Ascending aorta (tissue), 2 donors: ENCODE data around the gene LRRC52. TPM values are rescaled to one million over a fixed set of nuclear protein-coding genes. Genes with fewer than 3 reads are reported as not detected.

Experiments used
- DNase-seq, 2 donors: peaks; one replicate each; pipeline ENCODE4 v3.0.0-alpha.2; 2019; ENCODE audit warnings: low spot score in 2 of 2
- H3K27ac ChIP-seq, 2 donors: fragments of 200-600 bp; sonication (generic); one replicate each; pipeline ENCODE4 v1.5.1; 2016 to 2017; ENCODE audit warnings: mild to moderate bottlenecking in 1 of 2
- H3K27me3 ChIP-seq: fragments of 200-600 bp; sonication (generic); one replicate; pipeline ENCODE4 v1.5.1; 2017
- H3K36me3 ChIP-seq, 2 donors: fragments of 200-600 bp; sonication (generic); one replicate each; pipeline ENCODE4 v1.5.1; 2016
- H3K4me1 ChIP-seq, 2 donors: fragments of 200-600 bp; sonication (generic); one replicate each; pipeline ENCODE4 v1.5.1; 2016 to 2017; ENCODE audit warnings: mild to moderate bottlenecking in 1 of 2
- H3K4me3 ChIP-seq, 2 donors: fragments of 200-600 bp; sonication (generic); one replicate each; pipeline ENCODE4 v1.5.1; 2016 to 2017; ENCODE audit warnings: mild to moderate bottlenecking in 1 of 2
- H3K9me3 ChIP-seq, 2 donors: fragments of 200-600 bp; sonication (generic); one replicate each; pipeline ENCODE4 v1.5.1; 2016
- intact Hi-C: fragments of 100-400 bp; cut with DNase I; formaldehyde crosslinking; loops from one replicate; pipeline ENCODE4 v1.15.1; 2023
- total RNA-seq: library from RNA; depleted of rRNA; stranded (reverse); fragments of >200 nt; gene quantifications from one replicate; pipeline ENCODE4 v1.1.0, GENCODE V29; 2016
- TF ChIP-seq, protein P1 (sequence below), 3 experiments: fragments of 200-600 bp in 2 of 3; fragments of 450-650 bp in 1 of 3; sonication (generic) in 2 of 3; IDR thresholded peaks; one replicate each; pipeline ENCODE4 v1.5.1; 2016 to 2019; ENCODE audit warnings: antibody characterized with exemption in 3 of 3, mild to moderate bottlenecking in 1 of 3, moderate library complexity in 1 of 3

The LRRC52 gene
- total RNA-seq, 1 donor from 2014 or later = not detected

DNA sequence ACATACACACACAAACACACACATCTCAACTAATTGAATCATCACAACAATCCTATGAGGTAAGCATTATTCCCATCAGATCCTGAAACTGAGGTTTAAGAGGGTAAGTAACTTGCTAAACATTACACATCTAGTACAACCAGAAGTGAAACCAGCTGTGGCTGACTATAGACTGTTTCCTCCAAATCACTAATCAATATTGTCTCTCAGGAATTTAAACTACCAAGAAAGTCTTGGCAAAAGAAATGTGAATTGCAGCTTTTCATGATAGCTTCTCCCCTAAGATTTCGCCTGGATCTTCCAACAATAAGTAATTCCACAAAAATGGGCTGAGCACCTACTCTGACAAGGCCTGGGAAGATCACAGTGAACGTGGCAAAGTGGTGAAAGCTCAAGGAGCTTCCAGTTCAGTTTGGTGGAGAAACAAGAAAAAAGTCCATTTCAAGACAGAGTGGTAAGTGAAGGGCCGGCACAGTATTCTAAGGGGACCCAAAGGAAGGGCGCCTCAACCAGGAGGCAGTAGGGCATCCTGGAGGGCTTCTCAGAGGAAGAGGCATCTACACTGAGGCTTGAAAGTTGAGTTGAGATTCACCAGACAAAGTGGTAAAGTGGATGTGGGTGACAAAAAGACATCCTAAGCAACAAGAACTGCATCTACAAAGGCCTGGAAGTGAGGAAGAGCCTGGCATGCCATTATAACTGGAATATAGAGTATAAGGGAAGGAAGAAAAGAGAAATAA is 22.1 kb downstream of the LRRC52 start:
- Histone ChIP-seq H3K4me1 (no peaks in the 10 kb centered on the region), H3K27me3 (no peaks in the 10 kb centered on the region), H3K9me3 (no peaks in the 10 kb centered on the region), H3K27ac (no peak overlapping the region), H3K36me3 (no peaks in the 10 kb centered on the region), H3K4me3 (no peak overlapping the region)
- intact Hi-C loops = no loop called here
- TF ChIP-seq, protein P1, sequence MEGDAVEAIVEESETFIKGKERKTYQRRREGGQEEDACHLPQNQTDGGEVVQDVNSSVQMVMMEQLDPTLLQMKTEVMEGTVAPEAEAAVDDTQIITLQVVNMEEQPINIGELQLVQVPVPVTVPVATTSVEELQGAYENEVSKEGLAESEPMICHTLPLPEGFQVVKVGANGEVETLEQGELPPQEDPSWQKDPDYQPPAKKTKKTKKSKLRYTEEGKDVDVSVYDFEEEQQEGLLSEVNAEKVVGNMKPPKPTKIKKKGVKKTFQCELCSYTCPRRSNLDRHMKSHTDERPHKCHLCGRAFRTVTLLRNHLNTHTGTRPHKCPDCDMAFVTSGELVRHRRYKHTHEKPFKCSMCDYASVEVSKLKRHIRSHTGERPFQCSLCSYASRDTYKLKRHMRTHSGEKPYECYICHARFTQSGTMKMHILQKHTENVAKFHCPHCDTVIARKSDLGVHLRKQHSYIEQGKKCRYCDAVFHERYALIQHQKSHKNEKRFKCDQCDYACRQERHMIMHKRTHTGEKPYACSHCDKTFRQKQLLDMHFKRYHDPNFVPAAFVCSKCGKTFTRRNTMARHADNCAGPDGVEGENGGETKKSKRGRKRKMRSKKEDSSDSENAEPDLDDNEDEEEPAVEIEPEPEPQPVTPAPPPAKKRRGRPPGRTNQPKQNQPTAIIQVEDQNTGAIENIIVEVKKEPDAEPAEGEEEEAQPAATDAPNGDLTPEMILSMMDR (IDR thresholded peaks at IDR 0.05) = no peak
- no peak for DNase-seq

DNA sequence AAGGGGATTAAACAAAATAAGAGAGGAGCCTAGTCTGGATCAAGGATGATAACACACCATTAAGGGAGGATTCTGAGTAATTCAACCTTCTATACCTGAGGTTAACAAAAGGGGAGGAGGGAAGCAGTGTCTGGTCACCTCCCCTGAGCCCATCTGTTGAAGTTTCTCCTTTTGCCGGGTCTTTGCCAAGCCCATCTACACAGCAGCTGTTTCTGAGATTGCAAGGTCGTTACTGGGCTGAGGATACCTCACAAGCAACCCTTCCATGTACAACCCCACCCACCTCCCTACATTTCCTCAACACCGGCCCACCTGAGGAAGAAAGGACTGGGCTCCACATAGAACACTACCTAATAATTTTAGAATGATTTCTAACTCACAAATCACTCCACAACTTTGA is 26.3 kb downstream of the LRRC52 start:
- Histone ChIP-seq H3K9me3 (no peaks in the 10 kb centered on the region), H3K4me3 (no peak overlapping the region), H3K36me3 (no peaks in the 10 kb centered on the region), H3K4me1 (no peaks in the 10 kb centered on the region), H3K27ac (no peak overlapping the region), H3K27me3 (no peaks in the 10 kb centered on the region)
- TF ChIP-seq, protein P1 (IDR thresholded peaks at IDR 0.05) = no peak
- intact Hi-C loops = no loop called here
- no peak for DNase-seq

DNA sequence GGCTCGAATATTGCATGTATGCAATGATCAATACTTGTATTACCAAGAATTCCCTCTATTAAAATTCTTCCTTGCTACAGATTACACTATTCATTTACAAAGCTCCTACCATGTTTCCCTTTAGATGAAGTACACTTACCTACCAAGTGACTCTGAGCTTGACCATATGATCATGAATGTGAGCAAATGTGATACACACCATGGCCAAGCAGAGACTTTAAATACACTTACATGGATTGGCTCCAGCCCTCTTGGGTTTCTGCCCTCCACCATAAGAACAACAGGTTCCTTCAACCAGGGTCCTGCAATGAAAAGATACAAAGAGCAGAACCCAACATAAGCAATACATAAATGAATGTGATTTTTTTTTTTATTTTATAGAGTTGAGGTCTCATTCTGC is 30.0 kb downstream of the LRRC52 start:
- Histone ChIP-seq H3K4me3 (no peak overlapping the region), H3K4me1 (no peaks in the 10 kb centered on the region), H3K27ac (no peak overlapping the region), H3K9me3 (no peaks in the 10 kb centered on the region), H3K36me3 (no peaks in the 10 kb centered on the region), H3K27me3 (no peaks in the 10 kb centered on the region)
- DNase-seq = no peak
- TF ChIP-seq, protein P1 (IDR thresholded peaks at IDR 0.05) = no peak
- intact Hi-C loops = no loop called here

DNA sequence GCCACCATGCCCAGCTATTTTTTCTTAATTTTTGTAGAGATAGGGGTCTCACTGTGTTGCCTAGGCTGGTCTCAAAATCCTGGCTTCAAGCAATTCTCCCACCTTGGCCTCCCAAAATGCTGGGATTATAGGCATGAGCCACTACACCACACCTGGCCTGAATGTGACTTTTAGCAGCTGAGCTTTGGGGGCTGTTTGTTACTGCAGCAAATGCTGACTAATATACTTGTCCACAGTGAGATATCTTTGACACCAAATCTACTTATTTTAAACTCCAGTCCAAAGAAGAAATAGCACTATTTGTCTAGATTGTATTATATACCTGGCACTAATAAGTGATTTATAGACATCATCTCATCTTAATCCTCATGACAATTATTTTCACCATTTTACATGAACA is 30.5 kb downstream of the LRRC52 start:
- no peak for DNase-seq
- H3K4me3 ChIP-seq = no peak overlapping the region
- no peak overlapping the region for H3K27ac ChIP-seq
- H3K27me3 ChIP-seq = no peaks in the 10 kb centered on the region
- intact Hi-C loops = no loop called here
- H3K9me3 ChIP-seq = no peaks in the 10 kb centered on the region
- no peaks in the 10 kb centered on the region for H3K4me1 ChIP-seq
- TF ChIP-seq, protein P1 (IDR thresholded peaks at IDR 0.05) = no peak
- no peaks in the 10 kb centered on the region for H3K36me3 ChIP-seq

DNA sequence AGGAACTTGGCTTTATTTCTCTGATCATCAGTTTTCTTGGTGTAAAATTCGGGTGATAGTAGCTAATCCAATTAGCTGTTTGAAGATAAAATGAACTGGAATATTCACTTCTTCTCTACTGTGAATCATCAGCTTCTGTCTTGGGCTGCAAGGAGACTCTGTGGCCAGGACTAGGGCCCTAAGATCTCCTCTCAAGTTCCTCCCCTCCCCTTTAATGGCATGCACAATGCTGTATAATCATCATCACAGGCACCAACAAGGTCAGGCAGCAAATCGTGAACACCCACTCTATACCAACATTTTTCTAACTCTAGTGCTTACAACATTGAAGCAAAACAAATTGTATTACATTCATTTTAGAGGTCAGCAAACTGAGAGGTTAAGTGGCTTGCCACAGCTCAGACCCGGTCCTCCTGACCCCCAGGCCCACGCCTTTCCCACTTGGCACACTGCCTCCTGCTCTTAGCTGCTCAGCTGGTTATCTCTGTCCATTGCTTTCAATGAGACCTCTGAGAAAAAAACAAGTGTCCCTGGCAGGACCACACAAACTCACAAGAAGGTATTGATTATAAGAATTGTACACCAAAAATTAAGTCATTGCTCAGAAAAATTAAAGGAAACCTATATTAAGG is 31.8 kb downstream of the LRRC52 start:
- intact Hi-C loops = no loop called here
- Histone ChIP-seq H3K27ac (no peak overlapping the region), H3K9me3 (no peaks in the 10 kb centered on the region), H3K4me1 (no peaks in the 10 kb centered on the region), H3K36me3 (no peaks in the 10 kb centered on the region), H3K4me3 (no peak overlapping the region), H3K27me3 (no peaks in the 10 kb centered on the region)
- TF ChIP-seq, protein P1 (IDR thresholded peaks at IDR 0.05) = no peak
- no peak for DNase-seq
